GM18499 (cell line): ENCODE data around the gene BICRA.
"Not testable (repeated sequence)": the region's sequence is repeated elsewhere in the genome, so short reads cannot be mapped to it uniquely, and the experiment has no call there.

Experiments used
- ATAC-seq: cut with Tn5 transposase; IDR thresholded peaks from one replicate; pipeline ENCODE4 v1.9.1; 2021; ENCODE audit warnings: moderate number of reproducible peaks; ENCODE audit not compliant: insufficient read depth, unreplicated experiment

The BICRA gene

DNA sequence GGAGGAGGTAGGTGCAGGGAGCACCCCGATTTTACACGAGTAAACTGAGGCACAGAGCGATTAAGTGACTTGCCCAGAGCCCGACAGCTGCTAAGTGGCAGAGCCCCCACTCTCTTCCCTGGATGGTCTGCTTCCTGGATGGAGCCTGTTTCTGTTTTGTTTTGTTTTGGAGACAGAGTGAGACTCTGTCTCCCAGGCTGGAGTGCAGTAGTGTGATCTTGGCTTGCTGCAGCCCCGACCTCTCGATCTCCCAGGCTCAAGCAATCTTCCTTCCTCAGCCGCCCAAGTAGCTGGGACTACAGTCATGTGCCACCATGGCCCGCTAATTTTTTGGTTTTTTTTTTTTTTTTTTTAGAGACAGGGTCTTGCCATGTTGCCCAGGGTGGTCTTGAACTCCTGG lies 17.3 kb downstream of the BICRA start:
- no peak for ATAC-seq

DNA sequence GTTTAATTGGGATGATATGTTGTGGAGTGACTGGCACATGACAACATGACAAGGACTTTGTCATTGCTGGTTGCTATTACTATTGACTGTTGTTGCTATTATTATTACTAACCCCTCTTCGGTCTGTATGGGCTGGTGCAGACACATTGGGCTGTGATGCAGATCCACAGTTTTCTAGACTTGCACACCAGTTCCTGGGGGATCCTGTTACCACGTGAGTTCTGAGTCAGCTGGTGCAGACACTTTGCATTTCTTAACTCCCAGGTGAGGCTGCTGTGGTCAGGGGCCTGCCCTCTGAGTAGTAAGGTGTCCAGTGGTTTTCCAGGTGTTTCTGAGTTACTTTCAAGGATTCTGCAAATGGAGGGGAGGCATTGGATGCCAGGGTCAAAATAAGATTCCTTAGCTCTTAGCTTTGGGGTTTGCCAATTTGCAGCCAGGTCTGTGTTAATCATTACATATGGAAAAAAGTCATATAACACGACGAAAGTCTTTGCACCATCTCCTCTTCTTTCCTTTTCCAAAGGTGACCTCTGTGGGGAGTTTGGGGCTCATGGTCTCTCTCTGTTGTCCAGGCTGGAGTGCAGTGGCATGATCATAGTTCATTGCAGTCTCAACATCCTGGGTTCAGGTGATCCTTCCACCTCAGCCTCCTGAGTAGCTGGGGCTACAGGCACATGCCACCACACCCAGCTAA lies 19.3 kb downstream of the BICRA start:
- ATAC-seq: no peak

- ATAC-seq: no peak
Observed at GRCh38 chr19:47630594-47630993, 21.7 kb downstream of the BICRA start.

GRCh38 chr19:47631681-47632446 lies 22.9 kb downstream of the BICRA start:
- no peak for ATAC-seq

DNA sequence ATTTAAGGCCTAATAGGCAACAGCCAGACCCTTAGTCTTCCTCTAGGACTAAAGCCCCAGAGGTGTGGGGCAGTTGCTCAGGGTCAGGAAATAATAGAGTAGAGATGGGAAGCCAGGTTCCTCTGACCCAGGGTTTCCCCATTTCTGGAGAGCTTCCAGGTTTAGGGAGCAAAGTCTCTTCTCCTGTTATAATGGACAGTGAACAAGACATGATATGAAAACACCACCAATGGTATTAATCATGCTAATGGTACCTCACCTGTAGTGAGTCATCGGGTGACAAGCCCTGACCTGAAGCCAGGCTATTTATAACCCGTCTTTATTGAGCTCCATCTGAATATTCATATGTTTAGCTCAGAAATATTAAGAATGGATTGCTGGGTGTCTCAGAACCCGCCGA lies 24.6 kb downstream of the BICRA start:
- no peak for ATAC-seq

DNA sequence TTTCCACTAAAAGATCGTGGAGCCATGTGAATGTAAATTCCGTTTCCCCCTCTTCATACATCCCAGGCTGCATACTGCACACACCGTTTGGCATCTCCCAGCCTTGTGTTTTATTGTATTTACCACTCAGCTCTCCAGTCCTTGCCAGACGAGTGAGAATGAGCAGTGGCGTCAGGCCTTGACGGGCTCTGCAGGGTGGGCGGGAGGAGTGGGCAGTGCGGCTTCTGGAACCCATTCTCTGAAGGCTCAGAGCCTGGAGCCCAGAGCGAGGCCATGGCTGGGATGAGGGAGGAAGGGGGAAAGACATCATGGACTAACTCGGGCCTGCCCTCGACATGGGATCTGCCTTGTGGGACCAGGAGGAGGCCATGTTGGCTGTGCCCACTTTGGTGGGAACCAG lies 25.1 kb downstream of the BICRA start:
- ATAC-seq: no peak

- not testable (repeated sequence) for ATAC-seq
Observed at GRCh38 chr19:47635152-47635754, 26.3 kb downstream of the BICRA start.

GRCh38 chr19:47637550-47637949 lies 28.6 kb downstream of the BICRA start:
- no peak for ATAC-seq

- no peak for ATAC-seq
Observed at GRCh38 chr19:47641891-47642485, 33.1 kb downstream of the BICRA start.

DNA sequence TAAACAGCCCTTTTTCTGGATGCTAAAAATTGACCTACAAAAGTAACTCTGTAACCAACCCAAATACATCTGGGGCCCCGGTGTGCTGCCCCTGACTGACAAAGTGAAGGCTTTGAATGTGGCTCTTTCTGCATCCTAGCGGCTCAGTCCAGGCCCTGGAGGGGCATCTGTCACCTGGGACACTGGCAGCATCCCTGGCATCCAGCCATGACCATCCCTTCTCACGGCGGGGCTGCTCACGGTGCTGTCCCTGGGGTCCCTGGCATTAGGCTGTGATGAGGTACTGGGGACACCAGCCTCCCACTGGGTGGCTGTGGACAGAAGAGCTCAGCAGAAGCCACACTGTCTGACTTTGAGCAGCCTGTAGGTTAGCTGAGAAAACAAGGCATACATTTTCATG lies 34.3 kb downstream of the BICRA start:
- no peak for ATAC-seq

GRCh38 chr19:47644199-47644598 lies 35.3 kb downstream of the BICRA start:
- ATAC-seq: no peak

- ATAC-seq: no peak
Observed at GRCh38 chr19:47644743-47645482, 36.0 kb downstream of the BICRA start.

DNA sequence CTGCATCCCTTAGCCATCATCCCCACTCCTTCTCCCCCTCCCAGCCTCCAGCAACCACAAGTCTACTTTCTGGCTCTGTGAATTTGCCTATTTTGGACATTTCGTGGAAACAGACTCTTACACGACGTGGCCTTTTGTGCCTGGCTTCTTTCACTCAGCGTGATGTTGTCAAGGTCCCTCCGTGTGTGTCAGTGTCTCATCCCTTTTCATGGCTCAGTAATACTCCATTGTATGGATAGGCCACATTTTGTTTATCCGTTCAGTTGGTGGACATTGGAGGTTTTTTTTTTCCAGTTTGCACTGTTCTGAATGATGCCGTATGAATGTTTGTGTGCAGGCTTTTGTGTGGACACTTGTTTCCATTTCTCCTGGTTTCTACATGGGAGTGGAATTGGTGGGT lies 38.0 kb downstream of the BICRA start:
- ATAC-seq: no peak

DNA sequence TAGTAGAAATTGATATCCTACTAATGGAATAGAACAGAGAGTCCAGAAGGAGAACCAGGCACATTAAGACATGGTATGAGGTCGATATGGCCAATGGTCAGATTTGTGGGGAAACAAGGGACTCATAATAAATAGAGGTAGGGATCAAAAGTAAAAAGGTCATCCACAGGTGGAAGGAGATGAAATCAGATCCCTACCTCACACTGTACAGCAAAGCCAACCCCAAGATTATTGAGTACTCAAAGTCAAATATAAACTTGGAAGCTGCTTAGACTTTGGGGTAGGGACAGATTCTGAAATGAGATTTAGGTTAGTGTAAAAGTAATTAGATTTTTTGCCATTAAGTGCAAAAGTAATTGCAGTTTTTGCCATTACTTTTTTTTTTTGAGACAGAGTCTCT lies 40.7 kb downstream of the BICRA start:
- ATAC-seq: no peak

DNA sequence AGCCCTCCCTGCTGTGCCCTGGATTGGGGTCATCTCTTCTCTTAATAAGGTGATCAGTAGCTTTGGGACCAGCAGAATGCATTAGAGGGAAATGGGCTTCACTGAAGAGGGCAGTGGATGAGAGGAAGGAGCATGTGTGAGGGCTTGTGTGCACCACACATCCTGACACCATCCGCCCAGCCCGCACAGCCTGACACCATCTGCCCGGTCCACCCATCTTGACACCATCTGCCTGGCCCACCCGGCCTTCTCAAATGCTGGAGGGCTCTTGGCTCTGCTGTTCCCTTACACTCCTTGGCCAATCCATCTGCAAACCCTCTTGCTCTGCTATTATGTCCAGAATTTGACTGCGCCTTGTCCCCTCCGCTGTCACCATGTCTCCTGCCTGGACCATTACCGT lies 41.8 kb downstream of the BICRA start:
- ATAC-seq: no peak

DNA sequence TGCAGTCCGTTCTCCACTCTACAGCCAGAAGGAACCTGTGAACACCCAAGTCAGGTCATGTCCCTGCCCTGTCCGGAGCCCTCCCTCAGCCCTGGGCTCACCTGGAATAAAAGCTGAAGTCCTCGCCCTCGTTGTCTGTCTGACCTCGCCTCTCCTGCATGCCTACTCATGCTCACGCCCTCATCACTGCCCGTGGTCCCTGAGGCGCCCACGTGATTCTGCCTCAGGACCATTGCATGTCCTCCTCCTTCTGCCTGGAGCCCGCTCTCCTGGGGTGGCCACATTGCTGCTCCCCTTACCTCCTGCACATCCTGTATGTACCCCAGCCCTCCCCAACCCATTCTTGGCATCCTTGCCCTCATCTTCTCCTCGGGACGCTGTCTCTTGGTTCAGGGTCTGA lies 42.2 kb downstream of the BICRA start:
- ATAC-seq: no peak

DNA sequence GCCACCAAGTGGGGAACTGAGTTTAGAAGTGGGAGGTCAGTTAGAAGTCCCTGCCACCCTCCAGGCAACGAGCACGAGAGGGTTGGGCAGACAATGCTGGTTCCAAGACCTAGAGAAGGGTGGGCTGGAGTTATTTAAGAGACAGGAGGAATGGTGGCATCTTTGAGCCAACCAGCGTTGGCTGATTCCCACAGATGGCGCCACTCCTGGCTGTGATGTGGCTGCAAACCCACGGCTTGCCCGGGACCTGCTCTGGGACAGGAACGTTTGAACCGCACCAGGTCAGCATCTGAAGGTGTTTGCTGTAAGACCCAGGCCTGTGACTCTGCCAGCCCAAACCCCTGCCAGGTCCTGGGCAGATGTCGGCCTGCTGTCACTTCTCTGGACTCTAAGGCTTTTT lies 42.8 kb downstream of the BICRA start:
- ATAC-seq: no peak

DNA sequence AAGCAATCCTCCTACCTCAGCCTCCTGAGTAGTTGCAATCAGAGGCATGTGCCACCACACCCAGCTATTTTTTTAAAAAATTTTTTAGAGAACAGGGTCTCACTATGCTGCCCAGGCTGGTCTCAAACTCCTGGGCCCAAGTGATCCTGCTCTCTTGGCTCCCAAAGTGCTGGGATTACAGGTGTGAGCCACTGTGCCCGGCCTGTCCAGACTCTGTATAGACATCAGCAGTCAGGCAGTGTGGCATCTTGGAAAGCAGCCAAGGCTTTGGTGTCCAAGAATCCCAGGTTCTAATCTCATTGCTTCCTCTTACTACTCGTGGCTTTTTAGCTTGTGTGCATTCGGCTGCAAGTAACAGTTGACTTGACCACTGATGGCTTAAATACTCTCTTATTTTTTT lies 43.4 kb downstream of the BICRA start:
- ATAC-seq: no peak

DNA sequence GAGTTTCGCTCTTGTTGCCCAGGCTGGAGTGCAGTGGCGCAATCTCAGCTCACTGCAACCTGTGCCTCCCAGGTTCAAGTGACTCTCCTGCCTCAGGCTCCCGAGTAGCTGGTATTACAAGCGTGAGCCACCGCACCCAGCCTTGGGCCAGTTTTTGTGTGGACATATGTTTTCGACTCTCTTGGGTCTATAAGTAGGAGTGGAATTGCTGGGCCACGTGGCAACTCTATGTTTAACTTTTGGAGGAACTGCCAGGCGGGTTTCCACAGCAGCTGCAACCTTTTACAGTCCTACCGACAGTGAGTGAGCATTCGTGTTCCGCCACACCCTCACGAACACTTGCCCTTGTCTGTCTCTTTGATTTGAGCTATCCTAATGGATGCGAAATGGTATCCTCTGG lies 44.9 kb downstream of the BICRA start:
- no peak for ATAC-seq

GRCh38 chr19:47657719-47658118 lies 48.8 kb downstream of the BICRA start:
- no peak for ATAC-seq
